DOHH2 (cell line): ENCODE data around the gene SYT14.

ENCODE experiments used
- CTCF ChIP-seq: fragments of 200-600 bp; sonication (generic); IDR thresholded peaks from one replicate; pipeline ENCODE4 v1.5.1; 2014; ENCODE audit warnings: antibody characterized with exemption, mild to moderate bottlenecking, low read depth, low read length; ENCODE audit not compliant: poor library complexity, severe bottlenecking
- EZH2phosphoT487 ChIP-seq: fragments of 200-600 bp; sonication (generic); IDR thresholded peaks from 2 replicates; pipeline ENCODE4 v1.6.1; 2017; ENCODE audit warnings: borderline replicate concordance, mild to moderate bottlenecking, antibody characterized with exemption, low read length, moderate library complexity, mixed read lengths

GRCh38 chr1:210104103-210104502 is 166.1 kb downstream of the SYT14 start:
- no peak for TF ChIP-seq EZH2phosphoT487
- no peak for TF ChIP-seq CTCF
